Stimulated activated CD4-positive, alpha-beta T cell treated with anti-CD3 and anti-CD28 coated beads, Interleukin-4, amount 100 ng/mL, for 1 hour (primary cell): Measurements from ENCODE around the gene PADI3.
"Not testable (repeated sequence)": the region's sequence is repeated elsewhere in the genome, so short reads cannot be mapped to it uniquely, and the experiment has no call there.

Source experiments
- DNase-seq: peaks from one replicate; pipeline ENCODE4 v3.0.0-alpha.2; 2020

Gene PADI3

GRCh38 chr1:17215545-17215890 is 33.4 kb upstream of the PADI3 start:
- no peak for DNase-seq

GRCh38 chr1:17216078-17216477 is 32.8 kb upstream of the PADI3 start:
- DNase-seq = no peak

GRCh38 chr1:17217607-17218006 is 31.3 kb upstream of the PADI3 start:
- no peak for DNase-seq

- DNase-seq = no peak
Measured at GRCh38 chr1:17218939-17219338, 30.0 kb upstream of the PADI3 start.

GRCh38 chr1:17220287-17220686 is 28.6 kb upstream of the PADI3 start:
- no peak for DNase-seq

GRCh38 chr1:17222557-17222956 is 26.3 kb upstream of the PADI3 start:
- DNase-seq = no peak

GRCh38 chr1:17224434-17224833 is 24.5 kb upstream of the PADI3 start:
- no peak for DNase-seq

- no peak for DNase-seq
Measured at GRCh38 chr1:17225140-17225539, 23.8 kb upstream of the PADI3 start.

GRCh38 chr1:17227358-17227915 is 21.5 kb upstream of the PADI3 start:
- no peak for DNase-seq

GRCh38 chr1:17228619-17229018 is 20.3 kb upstream of the PADI3 start:
- no peak for DNase-seq

- DNase-seq = no peak
Measured at GRCh38 chr1:17229379-17229778, 19.5 kb upstream of the PADI3 start.

- DNase-seq = no peak
Measured at GRCh38 chr1:17230106-17230505, 18.8 kb upstream of the PADI3 start.

- DNase-seq = no peak
Measured at GRCh38 chr1:17230671-17231310, 18.1 kb upstream of the PADI3 start.

GRCh38 chr1:17232759-17233661 is 15.9 kb upstream of the PADI3 start:
- no peak for DNase-seq

- no peak for DNase-seq
Measured at GRCh38 chr1:17233675-17234320, 15.1 kb upstream of the PADI3 start.

GRCh38 chr1:17234405-17234804 is 14.5 kb upstream of the PADI3 start:
- DNase-seq = no peak

- no peak for DNase-seq
Measured at GRCh38 chr1:17235135-17235885, 13.6 kb upstream of the PADI3 start.

GRCh38 chr1:17236779-17237560 is 11.9 kb upstream of the PADI3 start:
- peak; percentile 87 for DNase-seq

- no peak for DNase-seq
Measured at GRCh38 chr1:17237561-17237903, 11.4 kb upstream of the PADI3 start.

- no peak for DNase-seq
Measured at GRCh38 chr1:17239420-17239819, 9.5 kb upstream of the PADI3 start.

- DNase-seq = not testable (repeated sequence)
Measured at GRCh38 chr1:17241011-17241779, 7.7 kb upstream of the PADI3 start.

GRCh38 chr1:17241780-17242074 is 7.2 kb upstream of the PADI3 start:
- DNase-seq = not testable (repeated sequence)
